GM18858 (cell line): ENCODE results near the gene CYP2J2.
"Not testable (repeated sequence)": the region's sequence is repeated elsewhere in the genome, so short reads cannot be mapped to it uniquely, and the experiment has no call there.

Source experiments
- ATAC-seq: cut with Tn5 transposase; IDR thresholded peaks from one replicate; pipeline ENCODE4 v1.9.1; 2021; ENCODE audit not compliant: unreplicated experiment

Gene CYP2J2

GRCh38 chr1:59926381-59927123, at the start of gene CYP2J2:
CYP2J2 (minus strand) TSS chr1:59926773; CDS start chr1:59926746, 27 bp downstream.
- no peak for ATAC-seq

GRCh38 chr1:59973719-59974118, 47.1 kb upstream of the CYP2J2 start:
- ATAC-seq, result no peak

GRCh38 chr1:59972216-59972927, 45.8 kb upstream of the CYP2J2 start:
- no peak for ATAC-seq

GRCh38 chr1:59971464-59971911, 44.9 kb upstream of the CYP2J2 start:
- ATAC-seq, result no peak

- ATAC-seq, result not testable (repeated sequence)
These were observed 43.1 kb upstream of the CYP2J2 start for GRCh38 chr1:59969542-59970175.

- not testable (repeated sequence) for ATAC-seq
These were observed 42.2 kb upstream of the CYP2J2 start for GRCh38 chr1:59968746-59969145.

- ATAC-seq, result no peak
These were observed 41.2 kb upstream of the CYP2J2 start for GRCh38 chr1:59967780-59968179.

- ATAC-seq, result no peak
These were observed 40.6 kb upstream of the CYP2J2 start for GRCh38 chr1:59967141-59967697.

GRCh38 chr1:59952065-59952464, 25.5 kb upstream of the CYP2J2 start:
- no peak for ATAC-seq

GRCh38 chr1:59949648-59950047, 23.1 kb upstream of the CYP2J2 start:
- ATAC-seq, result no peak

- no peak for ATAC-seq
These were observed 22.4 kb upstream of the CYP2J2 start for GRCh38 chr1:59948990-59949389.

GRCh38 chr1:59947047-59947938, 20.7 kb upstream of the CYP2J2 start:
- peak; percentile 69 for ATAC-seq

GRCh38 chr1:59945790-59946189, 19.2 kb upstream of the CYP2J2 start:
- no peak for ATAC-seq

GRCh38 chr1:59939393-59939792, 12.8 kb upstream of the CYP2J2 start:
- no peak for ATAC-seq

- ATAC-seq, result no peak
These were observed 11.2 kb upstream of the CYP2J2 start for GRCh38 chr1:59937636-59938210.

GRCh38 chr1:59936358-59936821, 9.8 kb upstream of the CYP2J2 start:
- ATAC-seq, result no peak

- no peak for ATAC-seq
These were observed 2.4 kb upstream of the CYP2J2 start for GRCh38 chr1:59928996-59929395.

- no peak for ATAC-seq
These were observed 640 bp upstream of the CYP2J2 start for GRCh38 chr1:59927213-59927612.

GRCh38 chr1:59924653-59925052, 1.9 kb downstream of the CYP2J2 start:
- no peak for ATAC-seq
